ENCODE data around the gene SRGAP1. TPM values are rescaled to one million over a fixed set of nuclear protein-coding genes. Genes with fewer than 3 reads are reported as not detected.

Gene SRGAP1
- total and polyA plus RNA-seq, 2 of the 4 experiments (the other 2 are of a cell fraction) = 10.0 to 10.2 TPM

DNA sequence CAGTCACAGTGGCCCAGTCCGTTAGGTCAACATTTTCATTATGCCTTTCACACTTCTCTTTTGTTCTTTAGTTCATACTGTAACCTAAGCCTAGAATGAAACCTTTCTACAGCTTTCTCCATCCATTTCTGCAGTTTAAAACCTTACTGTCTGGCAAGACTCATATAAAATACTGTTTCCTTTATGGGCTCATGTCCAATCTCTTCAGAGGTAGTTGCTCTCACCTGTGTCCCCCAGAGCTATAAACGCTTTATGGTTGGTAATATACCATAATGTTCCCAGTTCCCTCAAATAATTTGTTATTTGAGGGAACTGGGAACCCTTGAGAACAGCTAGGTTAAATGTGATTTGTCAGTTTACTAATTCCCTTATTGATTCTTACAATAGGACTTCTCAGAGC lies 83.0 kb downstream of the SRGAP1 start:
- Histone ChIP-seq H3K79me1 (ENCODE audit: low read depth in 1 of 2, low read length in 2 of 2) (peaks cover 23 to 61% of the 10 kb centered on the region in 2 experiments; a peak in 3 of 4 replicates), H3K9me1 (ENCODE audit: insufficient read depth, low read length) (peaks cover 9% of the 10 kb centered on the region), H2BK120ac (ENCODE audit: low read depth, low read length) (no peak overlapping the region), H4K8ac (ENCODE audit: low read depth in 2 of 2, low read length in 2 of 2) (no peak overlapping the region), H3K56ac (ENCODE audit: extremely low read depth, insufficient read depth, low read length) (no peak overlapping the region), H3K14ac (replicated peaks; ENCODE audit: low read depth, low read length) (no peak overlapping the region), H3K27ac (ENCODE audit: insufficient read depth, low read length) (no peak overlapping the region), H2BK20ac (ENCODE audit: low read depth, low read length) (no peak overlapping the region), H2AFZ (replicated peaks; ENCODE audit: low read length, poor library complexity) (no peak overlapping the region), H2AK5ac (ENCODE audit: low read depth, low read length) (peak overlapping the region; percentile 40; the same call in 1 of the 2 replicates), H3K4me1 (ENCODE audit: control insufficient read depth, insufficient read depth, low read length) (peaks cover 13% of the 10 kb centered on the region; the same call in 1 of the 2 replicates), H2BK5ac (ENCODE audit: low read depth, low read length, poor library complexity, severe bottlenecking) (peak overlapping the region; percentile 11), H4K20me1 (ENCODE audit: insufficient read depth, low read length) (peaks cover 19% of the 10 kb centered on the region; the same call in 1 of the 2 replicates), H3K4me3 (ENCODE audit: insufficient read depth, low read depth, low read length) (no peak overlapping the region), H3K27me3 (ENCODE audit: control insufficient read depth, insufficient read depth, low read length) (no peaks in the 10 kb centered on the region), H3K36me3 (ENCODE audit: control insufficient read depth, insufficient read depth, low read length) (peaks cover 2% of the 10 kb centered on the region; the same call in 1 of the 2 replicates), H4K5ac (ENCODE audit: low read depth, low read length) (no peak overlapping the region), H3K23ac (ENCODE audit: low read depth, low read length) (no peak overlapping the region), H3K18ac (ENCODE audit: low read depth, low read length) (no peak overlapping the region), H3K4ac (ENCODE audit: low read depth, low read length) (peak overlapping the region; percentile 19), H3K9ac (ENCODE audit: low read depth, low read length) (no peak overlapping the region), H2AK9ac (replicated peaks; ENCODE audit: low read depth, low read length, poor library complexity) (no peak overlapping the region), H3K9me3 (ENCODE audit: control insufficient read depth, insufficient read depth, low read length) (no peaks in the 10 kb centered on the region), H4K91ac (ENCODE audit: insufficient read depth, low read depth, low read length) (no peak overlapping the region), H2BK15ac (ENCODE audit: low read depth, low read length) (no peak overlapping the region), H3K4me2 (ENCODE audit: low read depth, low read length) (no peak overlapping the region)
- ChIA-PET CTCF (no interaction called here), POLR2A (ENCODE audit: unreplicated experiment) (no interaction called here)
- TF ChIP-seq FOS (IDR thresholded peaks at IDR 0.05; ENCODE audit: low read depth, low read length) = no peak
- TF ChIP-seq CHD1 (IDR thresholded peaks at IDR 0.05; ENCODE audit: low read depth, low read length) = no peak
- no peak for TF ChIP-seq RCOR1 (IDR thresholded peaks at IDR 0.05; ENCODE audit: insufficient replicate concordance, low read length)
- no peak for TF ChIP-seq RAD21 (IDR thresholded peaks at IDR 0.05; ENCODE audit: low read length)
- TF ChIP-seq BHLHE40 (IDR thresholded peaks at IDR 0.05; ENCODE audit: low read depth, low read length) = no peak
- TF ChIP-seq, protein P1, sequence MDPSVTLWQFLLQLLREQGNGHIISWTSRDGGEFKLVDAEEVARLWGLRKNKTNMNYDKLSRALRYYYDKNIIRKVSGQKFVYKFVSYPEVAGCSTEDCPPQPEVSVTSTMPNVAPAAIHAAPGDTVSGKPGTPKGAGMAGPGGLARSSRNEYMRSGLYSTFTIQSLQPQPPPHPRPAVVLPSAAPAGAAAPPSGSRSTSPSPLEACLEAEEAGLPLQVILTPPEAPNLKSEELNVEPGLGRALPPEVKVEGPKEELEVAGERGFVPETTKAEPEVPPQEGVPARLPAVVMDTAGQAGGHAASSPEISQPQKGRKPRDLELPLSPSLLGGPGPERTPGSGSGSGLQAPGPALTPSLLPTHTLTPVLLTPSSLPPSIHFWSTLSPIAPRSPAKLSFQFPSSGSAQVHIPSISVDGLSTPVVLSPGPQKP (IDR thresholded peaks at IDR 0.05; ENCODE audit: borderline replicate concordance, low read depth, low read length) = no peak
- TF ChIP-seq RFX5 (IDR thresholded peaks at IDR 0.05; ENCODE audit: low read depth, low read length) = no peak
- no peak for TF ChIP-seq MAZ (IDR thresholded peaks at IDR 0.05; ENCODE audit: borderline replicate concordance, low read depth, low read length)
- no peak for TF ChIP-seq NFE2L2 (IDR thresholded peaks at IDR 0.05; ENCODE audit: low read depth, low read length)
- ATAC-seq (ENCODE audit: low read depth) (no peak), DNase-seq (no peak)
- WGBS, 2 experiments (ENCODE audit: extremely low coverage in 2 of 2, insufficient read length in 1 of 2) = 88% methylated on average over 1 of the region's 2 CpGs; no CpG with 5 or more reads in 1 of the 2 experiments
- in situ Hi-C loops (cut with MboI; ENCODE audit: low sequenced_read_pairs) (no loop called here), intact Hi-C loops (cut with micrococcal nuclease) (no loop called here), dilution Hi-C loops (cut with HindIII; ENCODE audit: low sequenced_read_pairs, unreplicated experiment) (no loop called here)
- no TSS peak for BruUV-seq (replicated peaks)
